Right cardiac atrium (tissue), 5 donors: ENCODE data around the gene NUTF2. TPM values are rescaled to one million over a fixed set of nuclear protein-coding genes. Genes with fewer than 3 reads are reported as not detected.

Experiments used
- ATAC-seq, 2 donors: fragments of 200-7000 bp; cut with Tn5 transposase; one replicate each; pipeline versions ENCODE4 v1.8.0 to v1.9.1; 2020; ENCODE audit warnings: moderate library complexity in 2 of 2, mild to moderate bottlenecking in 1 of 2
- DNase-seq, 3 donors: peaks; one replicate each; pipeline ENCODE4 v3.0.0-alpha.2; 2020
- H3K27ac ChIP-seq: one replicate; pipeline ENCODE4 v1.5.1; 2013; ENCODE audit warnings: mild to moderate bottlenecking, low read length, control low read depth, moderate library complexity
- H3K27me3 ChIP-seq: one replicate; pipeline ENCODE4 v1.6.1; 2013; ENCODE audit not compliant: control insufficient read depth, insufficient read depth
- H3K4me1 ChIP-seq: one replicate; pipeline ENCODE4 v1.6.1; 2013; ENCODE audit warnings: low read length; ENCODE audit not compliant: control insufficient read depth, insufficient read depth
- H3K4me3 ChIP-seq: one replicate; pipeline ENCODE4 v1.5.1; 2013; ENCODE audit warnings: low read length, control low read depth
- H3K9me3 ChIP-seq: one replicate; pipeline ENCODE4 v1.6.1; 2013; ENCODE audit warnings: low read length; ENCODE audit not compliant: control insufficient read depth
- WGBS: extraction: QIAGEN DNeasy Blood & Tissue Kit; methylation state at CpG from one replicate; pipeline ENCODE4 v1.1.7; 2013; 5-methylcytosine and 5-hydroxymethylcytosine counted together
- intact Hi-C, 4 donors: fragments of 100-400 bp; cut with DNase I; formaldehyde crosslinking; loops; one replicate each; pipeline versions ENCODE4 v1.11.0 to v1.14.0; 2022 to 2023
- polyA plus RNA-seq: library from polyadenylated mRNA; stranded (reverse); fragments of 200-250 nt; gene quantifications from one replicate; pipeline ENCODE4 v1.2.3, GENCODE V29; 2013
- total RNA-seq, 4 donors: library from RNA; stranded (reverse); fragmentation: NEBNext Ultra II Directional; extraction: Animal tissue kit (Norgen Biotek cat#: 25700); gene quantifications; one replicate each; pipeline ENCODE4 v1.2.1, GENCODE V29; 2021
- donor health status: healthy with polysubstance abuse.
- donor health status: DM: no; HTN: yes; CAD: no.
- donor health status: DM: no; HTN: no; CAD: no.
- donor health status: DM: no; HTN: yes; CAD: no; lungs with severe emphysema.
- donor health status: DM: yes; HTN: yes; CAD: no.

The NUTF2 gene
- total and polyA plus RNA-seq, 5 donors: 66.6 to 125 (median 68.2) TPM

DNA sequence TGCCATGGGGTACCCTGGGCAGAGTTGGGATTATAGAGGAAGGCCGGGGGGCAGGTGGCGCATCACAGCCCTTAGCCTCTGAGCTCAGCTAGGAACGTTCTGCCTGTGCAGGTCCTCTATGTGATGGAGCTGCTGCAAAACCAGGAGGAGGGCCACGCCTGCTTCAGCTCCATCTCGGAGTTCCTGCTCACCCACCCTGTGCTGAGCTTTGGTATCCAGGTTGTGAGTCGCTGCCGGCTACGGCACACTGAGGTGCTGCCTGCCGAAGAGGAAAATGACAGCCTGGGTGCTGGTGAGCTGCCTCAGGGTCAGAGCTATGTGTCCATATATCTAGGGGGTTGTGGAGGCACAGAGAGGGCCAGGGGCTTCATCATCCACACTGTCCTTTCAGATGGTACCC lies 32.1 kb downstream of the NUTF2 start:
- WGBS: 94% methylated on average over 9 of the region's 9 CpGs
- ATAC-seq (no peak), DNase-seq (peak in 1 of 3 donors; percentile 18)
- Histone ChIP-seq H3K9me3 (no peaks in the 10 kb centered on the region), H3K27me3 (no peaks in the 10 kb centered on the region), H3K4me1 (peaks cover 10% of the 10 kb centered on the region), H3K4me3 (no peak overlapping the region), H3K27ac (no peak overlapping the region)
- intact Hi-C loops: no loop called here

DNA sequence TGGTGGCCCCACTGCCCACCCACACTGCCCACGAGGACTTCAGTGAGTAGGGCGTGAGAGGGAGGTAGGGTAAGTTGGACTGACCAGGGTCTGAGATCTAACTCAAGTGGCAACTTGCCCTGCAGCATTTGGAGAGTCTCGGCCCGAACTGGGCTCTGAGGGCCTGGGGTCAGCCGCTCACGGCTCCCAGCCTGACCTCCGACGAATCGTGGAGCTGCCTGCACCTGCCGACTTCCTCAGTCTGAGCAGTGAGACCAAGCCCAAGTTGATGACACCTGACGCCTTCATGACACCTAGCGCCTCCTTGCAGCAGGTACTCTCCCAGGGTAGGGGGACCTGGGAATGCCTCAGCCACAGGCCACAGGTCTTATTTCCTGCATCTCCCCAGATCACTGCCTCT lies 32.7 kb downstream of the NUTF2 start:
- DNase-seq (peak in 2 of 3 donors; percentile 20 to 32), ATAC-seq (no peak)
- Histone ChIP-seq H3K4me3 (no peak overlapping the region), H3K27ac (no peak overlapping the region), H3K27me3 (no peaks in the 10 kb centered on the region), H3K4me1 (peaks cover 4% of the 10 kb centered on the region), H3K9me3 (no peaks in the 10 kb centered on the region)
- intact Hi-C loops: no loop called here
- WGBS: 91% methylated on average over 12 of the region's 12 CpGs

DNA sequence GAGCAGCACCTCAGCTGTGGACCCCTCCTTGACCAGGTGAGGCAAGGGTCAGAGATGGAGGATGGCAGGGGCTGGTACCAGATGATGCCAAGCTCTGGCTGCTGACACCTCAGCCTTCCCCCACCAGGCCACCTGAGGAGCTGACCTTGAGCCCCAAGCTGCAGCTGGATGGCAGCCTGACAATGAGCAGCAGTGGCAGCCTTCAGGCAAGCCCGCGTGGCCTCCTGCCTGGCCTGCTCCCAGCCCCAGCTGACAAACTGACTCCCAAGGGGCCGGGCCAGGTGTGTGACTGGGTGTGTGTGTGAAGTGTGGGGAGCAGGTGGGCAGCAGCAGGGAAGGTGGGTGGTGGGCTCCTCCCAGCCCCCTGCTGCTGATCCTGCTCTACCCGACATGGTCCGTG lies 33.2 kb downstream of the NUTF2 start:
- peak in 1 of 3 donors; percentile 43 for DNase-seq
- no peaks in the 10 kb centered on the region for H3K27me3 ChIP-seq
- no peak for ATAC-seq
- H3K9me3 ChIP-seq: no peaks in the 10 kb centered on the region
- intact Hi-C loops: loop anchor here in 3 of 4 donors (5.0 to 10.0 kb wide), 2 partner anchors 47 to 155 kb away; no protein-coding TSS in a partner anchor
- H3K27ac ChIP-seq: no peak overlapping the region
- H3K4me1 ChIP-seq: peaks cover 3% of the 10 kb centered on the region
- H3K4me3 ChIP-seq: no peak overlapping the region
- WGBS: 89% methylated on average over 5 of the region's 5 CpGs

DNA sequence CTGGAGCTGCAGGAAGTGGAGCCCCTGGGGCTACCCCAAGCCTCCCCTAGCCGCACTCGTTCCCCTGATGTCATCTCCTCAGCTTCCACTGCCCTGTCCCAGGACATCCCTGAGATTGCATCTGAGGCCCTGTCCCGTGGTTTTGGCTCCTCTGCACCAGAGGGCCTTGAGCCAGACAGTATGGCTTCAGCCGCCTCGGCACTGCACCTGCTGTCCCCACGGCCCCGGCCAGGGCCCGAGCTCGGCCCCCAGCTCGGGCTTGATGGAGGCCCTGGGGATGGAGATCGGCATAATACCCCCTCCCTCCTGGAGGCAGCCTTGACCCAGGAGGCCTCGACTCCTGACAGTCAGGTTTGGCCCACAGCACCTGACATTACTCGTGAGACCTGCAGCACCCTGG lies 33.9 kb downstream of the NUTF2 start:
- Histone ChIP-seq H3K4me1 (peaks cover 3% of the 10 kb centered on the region), H3K4me3 (no peak overlapping the region), H3K9me3 (no peaks in the 10 kb centered on the region), H3K27me3 (no peaks in the 10 kb centered on the region), H3K27ac (no peak overlapping the region)
- ATAC-seq: no peak
- WGBS: 93% methylated on average over 13 of the region's 13 CpGs
- peak in 1 of 3 donors; percentile 31 for DNase-seq
- intact Hi-C loops: loop anchor here in 3 of 4 donors (5.0 to 10.0 kb wide), 2 partner anchors 47 to 154 kb away; no protein-coding TSS in a partner anchor

DNA sequence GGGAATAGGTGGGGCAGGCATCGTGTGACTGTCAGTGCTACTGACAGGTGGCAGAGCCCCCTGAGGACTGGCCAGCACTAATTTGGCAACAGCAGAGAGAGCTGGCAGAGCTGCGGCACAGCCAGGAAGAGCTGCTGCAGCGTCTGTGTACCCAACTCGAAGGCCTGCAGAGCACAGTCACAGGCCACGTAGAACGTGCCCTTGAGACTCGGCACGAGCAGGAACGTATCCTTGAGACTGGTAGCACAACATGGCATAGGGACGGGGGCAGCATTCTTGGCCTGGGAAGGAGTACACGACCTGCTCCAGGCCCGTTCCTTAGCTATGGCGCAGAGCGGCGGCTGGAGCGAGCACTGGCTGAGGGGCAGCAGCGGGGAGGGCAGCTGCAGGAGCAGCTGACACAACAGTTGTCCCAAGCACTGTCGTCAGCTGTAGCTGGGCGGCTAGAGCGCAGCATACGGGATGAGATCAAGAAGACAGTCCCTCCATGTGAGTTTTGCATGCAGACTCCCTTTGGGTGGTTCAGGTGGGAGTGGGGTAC lies 35.0 kb downstream of the NUTF2 start:
- Histone ChIP-seq H3K27me3 (no peaks in the 10 kb centered on the region), H3K4me3 (no peak overlapping the region), H3K27ac (peak overlapping the region; percentile 15), H3K9me3 (no peaks in the 10 kb centered on the region), H3K4me1 (peaks cover 3% of the 10 kb centered on the region)
- intact Hi-C loops: loop anchor here (2.0 to 10.0 kb wide), 3 partner anchors 46 to 153 kb away; no protein-coding TSS in a partner anchor
- ATAC-seq: no peak
- peak in 1 of 3 donors; percentile 26 for DNase-seq
- WGBS: 86% methylated on average over 21 of the region's 21 CpGs

DNA sequence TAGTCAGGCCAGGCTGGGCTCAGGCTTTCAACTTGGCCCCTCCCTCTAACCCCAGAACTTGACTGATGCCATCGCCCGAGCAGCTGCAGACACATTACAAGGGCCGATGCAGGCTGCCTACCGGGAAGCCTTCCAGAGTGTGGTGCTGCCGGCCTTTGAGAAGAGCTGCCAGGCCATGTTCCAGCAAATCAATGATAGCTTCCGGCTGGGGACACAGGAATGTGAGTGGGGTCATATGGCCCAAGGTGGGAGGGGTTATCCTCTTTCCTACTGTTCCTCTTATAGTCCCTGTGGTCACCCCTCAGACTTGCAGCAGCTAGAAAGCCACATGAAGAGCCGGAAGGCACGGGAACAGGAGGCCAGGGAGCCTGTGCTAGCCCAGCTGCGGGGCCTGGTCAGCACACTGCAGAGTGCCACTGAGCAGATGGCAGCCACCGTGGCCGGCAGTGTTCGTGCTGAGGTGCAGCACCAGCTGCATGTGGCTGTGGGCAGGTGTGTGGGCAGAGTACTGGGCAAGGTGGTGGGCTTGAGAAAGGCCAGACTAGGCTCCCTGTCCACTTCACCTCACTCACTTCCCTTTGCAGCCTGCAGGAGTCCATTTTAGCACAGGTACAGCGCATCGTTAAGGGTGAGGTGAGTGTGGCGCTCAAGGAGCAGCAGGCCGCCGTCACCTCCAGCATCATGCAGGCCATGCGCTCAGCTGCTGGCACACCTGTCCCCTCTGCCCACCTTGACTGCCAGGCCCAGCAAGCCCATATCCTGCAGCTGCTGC lies 35.8 kb downstream of the NUTF2 start:
- peaks cover 3% of the 10 kb centered on the region for H3K4me1 ChIP-seq
- ATAC-seq (peak; percentile 6 to 36), DNase-seq (peak in 2 of 3 donors; percentile 74 to 78)
- no peak overlapping the region for H3K4me3 ChIP-seq
- 60% methylated on average over 18 of the region's 18 CpGs for WGBS
- intact Hi-C loops: loop anchor here (2.0 to 10.0 kb wide), 3 partner anchors 45 to 152 kb away; no protein-coding TSS in a partner anchor
- H3K9me3 ChIP-seq: no peaks in the 10 kb centered on the region
- H3K27me3 ChIP-seq: no peaks in the 10 kb centered on the region
- peak overlapping the region; percentile 71 for H3K27ac ChIP-seq

DNA sequence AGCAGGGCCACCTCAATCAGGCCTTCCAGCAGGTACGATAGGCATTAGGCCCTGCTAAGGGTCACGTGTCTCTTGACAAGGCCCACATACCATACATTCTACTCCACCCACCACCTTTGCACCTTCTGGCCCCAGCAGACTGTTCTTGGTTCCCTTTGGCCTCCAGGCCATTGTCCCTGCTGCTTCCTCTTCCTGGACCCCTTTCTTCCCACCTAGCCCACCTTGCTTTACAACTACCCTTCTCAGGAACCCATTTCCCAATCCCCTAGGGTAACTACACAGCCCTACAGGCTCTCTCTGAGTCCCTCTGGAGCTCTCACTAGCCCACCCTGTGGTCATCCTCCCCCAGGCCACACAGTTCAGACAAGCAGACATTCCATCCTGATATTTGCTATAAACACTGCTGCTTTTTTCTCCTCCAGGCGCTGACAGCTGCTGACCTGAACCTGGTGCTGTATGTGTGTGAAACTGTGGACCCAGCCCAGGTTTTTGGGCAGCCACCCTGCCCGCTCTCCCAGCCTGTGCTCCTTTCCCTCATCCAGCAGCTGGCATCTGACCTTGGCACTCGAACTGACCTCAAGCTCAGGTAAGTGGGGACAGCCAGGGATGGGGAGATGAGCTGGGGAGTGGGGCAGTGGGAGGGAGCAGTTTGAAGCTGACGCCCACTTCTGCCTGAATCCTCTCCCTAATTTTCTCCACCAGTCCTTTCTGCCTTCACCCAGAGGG lies 36.6 kb downstream of the NUTF2 start:
- intact Hi-C loops: loop anchor here (2.0 to 10.0 kb wide), 3 partner anchors 44 to 151 kb away; no protein-coding TSS in a partner anchor
- ATAC-seq: no peak
- Histone ChIP-seq H3K4me1 (peaks cover 3% of the 10 kb centered on the region), H3K27me3 (no peaks in the 10 kb centered on the region), H3K4me3 (no peak overlapping the region), H3K27ac (peak overlapping the region; percentile 71), H3K9me3 (no peaks in the 10 kb centered on the region)
- 73% methylated on average over 6 of the region's 6 CpGs for WGBS
- DNase-seq: peak in 1 of 3 donors; percentile 34

DNA sequence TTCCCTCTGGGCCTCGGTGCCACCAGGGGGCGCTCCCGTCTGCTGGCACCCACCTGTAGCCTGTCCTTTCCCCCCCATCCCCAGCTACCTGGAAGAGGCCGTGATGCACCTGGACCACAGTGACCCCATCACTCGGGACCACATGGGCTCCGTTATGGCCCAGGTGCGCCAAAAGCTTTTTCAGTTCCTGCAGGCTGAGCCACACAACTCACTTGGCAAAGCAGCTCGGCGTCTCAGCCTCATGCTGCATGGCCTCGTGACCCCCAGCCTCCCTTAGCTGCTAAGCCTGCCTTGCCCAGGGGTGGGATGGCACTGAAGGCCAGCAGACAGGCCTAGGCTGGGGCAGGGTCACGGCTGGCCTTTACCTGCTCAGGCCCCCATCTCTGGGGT lies 37.1 kb downstream of the NUTF2 start:
- Histone ChIP-seq H3K9me3 (no peaks in the 10 kb centered on the region), H3K27me3 (no peaks in the 10 kb centered on the region), H3K4me1 (peaks cover 3% of the 10 kb centered on the region), H3K4me3 (no peak overlapping the region), H3K27ac (peak overlapping the region; percentile 65)
- WGBS: 58% methylated on average over 11 of the region's 11 CpGs
- DNase-seq (peak; percentile 54 to 89 (median 83)), ATAC-seq (peak; percentile 58)
- intact Hi-C loops: loop anchor here (2.0 to 10.0 kb wide), 3 partner anchors 43 to 151 kb away; no protein-coding TSS in a partner anchor

DNA sequence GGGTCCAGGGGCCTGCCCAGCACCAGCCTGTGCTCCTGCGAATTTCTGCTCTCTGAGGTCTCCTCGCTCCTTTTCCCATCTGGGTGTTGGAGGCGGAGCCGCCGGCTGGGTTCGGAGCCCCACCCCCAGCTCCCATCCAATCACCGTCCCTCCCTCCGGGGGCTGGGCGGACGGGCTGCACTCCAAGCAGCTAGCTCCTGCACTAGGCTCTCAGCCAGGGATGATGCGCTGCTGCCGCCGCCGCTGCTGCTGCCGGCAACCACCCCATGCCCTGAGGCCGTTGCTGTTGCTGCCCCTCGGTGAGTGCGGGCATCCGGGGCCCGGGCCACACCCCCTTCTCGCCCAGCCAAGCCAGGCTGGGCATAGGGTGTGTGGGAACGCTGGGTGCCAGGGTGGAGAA lies 38.0 kb downstream of the NUTF2 start, which contains the start of gene NRN1L:
Gene NRN1L (plus strand): TSS at position 202 of the 400 bp plus-strand sequence. CDS start 19 bp downstream, at position 221.
- ATAC-seq: peak; percentile 87 to 92
- H3K4me1 ChIP-seq: peaks cover 3% of the 10 kb centered on the region
- peak within 1 kb of the TSS; percentile 65 for H3K27ac ChIP-seq
- H3K27me3 ChIP-seq: no peaks in the 10 kb centered on the region
- 27% methylated on average over 22 of the region's 22 CpGs for WGBS
- H3K4me3 ChIP-seq: no peak within 1 kb of the TSS
- DNase-seq: peak; percentile 92 to 96 (median 96)
- intact Hi-C loops: loop anchor here in 3 of 4 donors (5.0 to 10.0 kb wide), 2 partner anchors 43 to 150 kb away; no protein-coding TSS in a partner anchor
- no peaks in the 10 kb centered on the region for H3K9me3 ChIP-seq

DNA sequence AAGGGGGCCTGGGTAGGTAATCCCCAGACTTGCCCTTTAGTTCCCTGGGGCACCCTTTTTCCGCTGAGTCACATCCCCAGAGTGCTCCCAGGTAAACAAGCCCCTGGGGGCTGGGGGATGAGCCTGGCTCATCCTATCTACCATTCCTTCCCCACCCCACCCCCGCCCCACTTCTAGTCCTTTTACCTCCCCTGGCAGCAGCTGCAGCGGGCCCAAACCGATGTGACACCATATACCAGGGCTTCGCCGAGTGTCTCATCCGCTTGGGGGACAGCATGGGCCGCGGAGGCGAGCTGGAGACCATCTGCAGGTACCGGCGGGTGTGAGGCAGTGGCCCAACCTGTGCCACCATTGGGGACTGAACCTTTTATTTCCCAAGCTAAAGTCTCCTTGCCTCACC lies 38.8 kb downstream of the NUTF2 start:
- DNase-seq: no peak
- intact Hi-C loops: loop anchor here in 1 of 4 donors (10.0 kb wide), 1 partner anchor 149 kb away; no protein-coding TSS in a partner anchor
- no peak for ATAC-seq
- Histone ChIP-seq H3K27ac (no peak overlapping the region), H3K27me3 (no peaks in the 10 kb centered on the region), H3K4me1 (peaks cover 3% of the 10 kb centered on the region), H3K4me3 (no peak overlapping the region), H3K9me3 (no peaks in the 10 kb centered on the region)
- 94% methylated on average over 12 of the region's 12 CpGs for WGBS
